UCSD-AML1 (cell line): Measurements from ENCODE around the gene PFKL.
"Not testable (repeated sequence)": the region's sequence is repeated elsewhere in the genome, so short reads cannot be mapped to it uniquely, and the experiment has no call there.

Source experiments
- DNase-seq: peaks from one replicate; lab custom pipeline; 2025; ENCODE audit not compliant: unreplicated experiment; lab: John Stamatoyannopoulos, UW

Gene PFKL

GRCh38 chr21:44337941-44338895 lies 38.4 kb downstream of the PFKL start:
- DNase-seq = peak; percentile 46

- DNase-seq = peak; percentile 96
Observed at GRCh38 chr21:44338971-44339910, 39.4 kb downstream of the PFKL start, which contains the start of gene CFAP410. TSS of gene CFAP410 (minus strand) at chr21:44339390. CDS start at chr21:44339194, 196 bp downstream.

- not testable (repeated sequence) for DNase-seq
Observed at GRCh38 chr21:44341726-44342458, 42.0 kb downstream of the PFKL start.

GRCh38 chr21:44342981-44343380 lies 43.1 kb downstream of the PFKL start:
- DNase-seq = not testable (repeated sequence)

- no peak for DNase-seq
Observed at GRCh38 chr21:44344541-44345183, 44.8 kb downstream of the PFKL start.

- no peak for DNase-seq
Observed at GRCh38 chr21:44345495-44345894, 45.6 kb downstream of the PFKL start.

GRCh38 chr21:44347911-44348451 lies 48.1 kb downstream of the PFKL start:
- DNase-seq = no peak

- DNase-seq = no peak
Observed at GRCh38 chr21:44348861-44349260, 49.0 kb downstream of the PFKL start.

GRCh38 chr21:44349416-44349846 lies 49.6 kb downstream of the PFKL start:
- no peak for DNase-seq

GRCh38 chr21:44349847-44350772 lies 50.3 kb downstream of the PFKL start:
- no peak for DNase-seq

- no peak for DNase-seq
Observed at GRCh38 chr21:44350773-44351481, 51.1 kb downstream of the PFKL start.

GRCh38 chr21:44351535-44352252 lies 51.8 kb downstream of the PFKL start:
- DNase-seq = no peak

- DNase-seq = no peak
Observed at GRCh38 chr21:44352253-44352860, 52.5 kb downstream of the PFKL start.

GRCh38 chr21:44353191-44353970 lies 53.5 kb downstream of the PFKL start, which contains the start of gene TRPM2:
TSS of gene TRPM2 (plus strand) at chr21:44353621. CDS start at chr21:44353701, 80 bp downstream.
- peak; percentile 69 for DNase-seq

- DNase-seq = no peak
Observed at GRCh38 chr21:44354001-44354405, 54.1 kb downstream of the PFKL start.
